A549 (cell line): ENCODE results near the gene MMP25. TPM values are rescaled to one million over a fixed set of nuclear protein-coding genes. Genes with fewer than 3 reads are reported as not detected.
A peak's percentile ranks its signal among the peaks of the same experiment; 100 is the strongest.

Source experiments
- ATAC-seq, 2 experiments: fragments of 200-7000 bp in 1 of 2; fragments of >200 bp in 1 of 2; cut with Nextera tagmentation in 1 of 2; cut with Tn5 transposase in 1 of 2; 3 replicates each; pipeline versions ENCODE4 v1.8.0 to v1.9.1; 2018 to 2020; ENCODE audit warnings: mild to moderate bottlenecking in 1 of 2, moderate library complexity in 1 of 2
- CTCF ChIA-PET: fragments of 300-600 bp; sonication (Branson Sonifier 250); formaldehyde crosslinking; extraction: SDS; loops from one replicate; lab custom pipeline; 2021; ENCODE audit warnings: antibody characterized with exemption, inconsistent platforms; lab: Yijun Ruan, JAX
- POLR2A ChIA-PET: fragments of 350-600 bp; formaldehyde crosslinking; extraction: SDS; loops from one replicate; lab custom pipeline; 2021; ENCODE audit warnings: antibody characterized with exemption, inconsistent platforms; lab: Yijun Ruan, JAX
- DNase-seq, 2 experiments: peaks; one replicate each; pipeline versions ENCODE4 v3.0.0 to v3.0.0-alpha.2; 2011 to 2016; ENCODE audit warnings: low read depth in 1 of 2, low spot score in 1 of 2
- FAIRE-seq: peaks from 2 replicates; lab custom pipeline; 2011; peaks lifted over from hg19 to GRCh38; lab: Jason Lieb, UNC
- H3K27ac ChIP-seq, 2 experiments: fragments of >200 bp; sonication (Bioruptor Twin); formaldehyde crosslinking; 3 replicates each; pipeline ENCODE4 v1.5.1; 2016 to 2017
- H3K4me1 ChIP-seq: fragments of >200 bp; sonication (Bioruptor Twin); formaldehyde crosslinking; 3 replicates; pipeline ENCODE4 v1.6.1; 2016
- H3K4me2 ChIP-seq: fragments of >200 bp; sonication (Bioruptor Twin); formaldehyde crosslinking; 3 replicates; pipeline ENCODE4 v1.6.1; 2016
- H3K4me3 ChIP-seq: fragments of >200 bp; sonication (Bioruptor Twin); formaldehyde crosslinking; 3 replicates; pipeline ENCODE4 v1.5.1; 2016
- H3K9me3 ChIP-seq: fragments of >200 bp; sonication (Bioruptor Twin); formaldehyde crosslinking; 3 replicates; pipeline ENCODE4 v1.6.1; 2016
- BHLHE40 ChIP-seq: IDR thresholded peaks from 2 replicates; pipeline ENCODE4 v1.6.1; 2012; ENCODE audit warnings: low read depth, low read length, inconsistent platforms
- CHD2 ChIP-seq: fragments of 150-350 bp; IDR thresholded peaks from 2 replicates; pipeline ENCODE4 v1.6.1; 2014; ENCODE audit warnings: low read length; ENCODE audit not compliant: partially characterized antibody
- FOSB ChIP-seq: fragments of 250-450 bp; sonication (Bioruptor Pico); IDR thresholded peaks from 2 replicates; pipeline ENCODE4 v1.5.0; 2020; ENCODE audit warnings: mild to moderate bottlenecking, moderate library complexity
- GATA3 ChIP-seq: IDR thresholded peaks from 2 replicates; pipeline ENCODE4 v1.6.1; 2012; ENCODE audit warnings: borderline replicate concordance
- HDAC2 ChIP-seq: fragments of 200-600 bp; sonication (generic); IDR thresholded peaks from 2 replicates; pipeline ENCODE4 v1.6.1; 2016
- HOXA7 ChIP-seq: fragments of 250-450 bp; sonication (Bioruptor Pico); IDR thresholded peaks from 2 replicates; pipeline ENCODE4 v1.5.0; 2020; ENCODE audit warnings: mild to moderate bottlenecking, moderate library complexity
- KDM5A ChIP-seq: fragments of 200-600 bp; sonication (generic); IDR thresholded peaks from 2 replicates; pipeline ENCODE4 v1.6.1; 2016; ENCODE audit warnings: antibody characterized with exemption, mild to moderate bottlenecking
- MYC ChIP-seq: IDR thresholded peaks from 2 replicates; pipeline ENCODE4 v1.6.1; 2012; ENCODE audit warnings: mild to moderate bottlenecking, inconsistent platforms, low read length, improper control_type of control experiment, borderline replicate concordance
- NFE2L2 ChIP-seq: fragments of 150-350 bp; conservative IDR thresholded peaks from 2 replicates; pipeline ENCODE4 v1.6.1; 2014; ENCODE audit warnings: low read length
- POLR2A ChIP-seq: IDR thresholded peaks from 2 replicates; pipeline ENCODE4 v1.6.1; 2012; ENCODE audit warnings: mild to moderate bottlenecking, low read length
- RAD21 ChIP-seq, 2 experiments: fragments of >200 bp in 1 of 2; sonication (Bioruptor Twin) in 1 of 2; formaldehyde crosslinking in 1 of 2; IDR thresholded peaks in 1 of 2; conservative IDR thresholded peaks in 1 of 2; 2 replicates in 1 of 2; 3 replicates in 1 of 2; pipeline ENCODE4 v1.6.1; 2012 to 2018; ENCODE audit warnings: inconsistent platforms in 1 of 2
- REST ChIP-seq: fragments of 200-600 bp; sonication (generic); IDR thresholded peaks from 2 replicates; pipeline ENCODE4 v1.6.1; 2016; ENCODE audit warnings: antibody characterized with exemption, mild to moderate bottlenecking, moderate library complexity
- SMC3 ChIP-seq: fragments of >200 bp; sonication (Bioruptor Twin); formaldehyde crosslinking; IDR thresholded peaks from 3 replicates; pipeline ENCODE4 v1.6.1; 2018; ENCODE audit warnings: inconsistent platforms
- ZFP36 ChIP-seq: fragments of 450-650 bp; IDR thresholded peaks from 2 replicates; pipeline ENCODE4 v1.6.1; 2014; ENCODE audit warnings: borderline replicate concordance; ENCODE audit not compliant: partially characterized antibody
- ZSCAN20 ChIP-seq: fragments of 250-450 bp; sonication (Bioruptor Pico); IDR thresholded peaks from 2 replicates; pipeline ENCODE4 v1.8.0; 2022; ENCODE audit warnings: mild to moderate bottlenecking, moderate library complexity
- WGBS: methylation state at CpG from one replicate; pipeline ENCODE4 v1.1.6; 2017; ENCODE audit errors: missing lambda C conversion rate; 5-methylcytosine and 5-hydroxymethylcytosine counted together
- polyA plus RNA-seq, 4 experiments: library from polyadenylated mRNA; depleted of rRNA in 3 of 4; stranded (reverse); fragments of >200 nt; fragmentation: RNase III in 1 of 4; extraction: RNeasy Plus Mini Kit Qiagen cat#74134 plus additional on column Dnase treatment in 1 of 4; gene quantifications; 2 replicates in 3 of 4; 3 replicates in 1 of 4; pipeline ENCODE4 v1.2.3, GENCODE V29; 2011 to 2017
- TF ChIP-seq, protein P1 (sequence below): fragments of >200 bp; sonication (Bioruptor Twin); formaldehyde crosslinking; IDR thresholded peaks from 3 replicates; pipeline ENCODE4 v1.6.1; 2016
- TF ChIP-seq, protein P2 (sequence below): fragments of >200 bp; sonication (Bioruptor Twin); formaldehyde crosslinking; IDR thresholded peaks from 3 replicates; pipeline ENCODE4 v1.5.1; 2016

Gene MMP25
- polyA plus RNA-seq, 2 of the 4 experiments (the other 2 are of a cell fraction), result 0.04 to 0.31 TPM

- no peak overlapping the region for H3K27ac ChIP-seq
- no peaks in the 10 kb centered on the region for H3K9me3 ChIP-seq
- POLR2A ChIA-PET, result interaction anchor here (0.6 kb wide), 1 partner anchor 21 kb away, joined by 5 read pairs; no protein-coding TSS in a partner anchor
- H3K4me2 ChIP-seq, result no peak overlapping the region
- H3K4me3 ChIP-seq, result no peak overlapping the region
- DNase-seq, result no peak
- FAIRE-seq, result no peak
- peak in 1 of 2 experiments; percentile 14; a peak in 2 of 6 replicates for ATAC-seq
- 80% methylated on average over 13 of the region's 14 CpGs for WGBS
- CTCF ChIA-PET, result interaction anchor here (0.9 to 4.1 kb wide), 8 partner anchors 9 to 55 kb away, joined by 3 to 29 read pairs (median 4); no protein-coding TSS in a partner anchor
- no peaks in the 10 kb centered on the region for H3K4me1 ChIP-seq
- TF ChIP-seq ZFP36 (no peak), CHD2 (no peak), MYC (no peak), KDM5A (no peak), HDAC2 (no peak), BHLHE40 (no peak), POLR2A (no peak), REST (no peak), HOXA7 (CRISPR knock-in tag) (no peak), GATA3 (no peak), NFE2L2 (no peak), ZSCAN20 (CRISPR knock-in tag) (no peak)
- TF ChIP-seq, protein P1, sequence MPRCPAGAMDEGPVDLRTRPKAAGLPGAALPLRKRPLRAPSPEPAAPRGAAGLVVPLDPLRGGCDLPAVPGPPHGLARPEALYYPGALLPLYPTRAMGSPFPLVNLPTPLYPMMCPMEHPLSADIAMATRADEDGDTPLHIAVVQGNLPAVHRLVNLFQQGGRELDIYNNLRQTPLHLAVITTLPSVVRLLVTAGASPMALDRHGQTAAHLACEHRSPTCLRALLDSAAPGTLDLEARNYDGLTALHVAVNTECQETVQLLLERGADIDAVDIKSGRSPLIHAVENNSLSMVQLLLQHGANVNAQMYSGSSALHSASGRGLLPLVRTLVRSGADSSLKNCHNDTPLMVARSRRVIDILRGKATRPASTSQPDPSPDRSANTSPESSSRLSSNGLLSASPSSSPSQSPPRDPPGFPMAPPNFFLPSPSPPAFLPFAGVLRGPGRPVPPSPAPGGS, result no peak
Observed at GRCh38 chr16:3086596-3087242, 40.4 kb downstream of the MMP25 start.

DNA sequence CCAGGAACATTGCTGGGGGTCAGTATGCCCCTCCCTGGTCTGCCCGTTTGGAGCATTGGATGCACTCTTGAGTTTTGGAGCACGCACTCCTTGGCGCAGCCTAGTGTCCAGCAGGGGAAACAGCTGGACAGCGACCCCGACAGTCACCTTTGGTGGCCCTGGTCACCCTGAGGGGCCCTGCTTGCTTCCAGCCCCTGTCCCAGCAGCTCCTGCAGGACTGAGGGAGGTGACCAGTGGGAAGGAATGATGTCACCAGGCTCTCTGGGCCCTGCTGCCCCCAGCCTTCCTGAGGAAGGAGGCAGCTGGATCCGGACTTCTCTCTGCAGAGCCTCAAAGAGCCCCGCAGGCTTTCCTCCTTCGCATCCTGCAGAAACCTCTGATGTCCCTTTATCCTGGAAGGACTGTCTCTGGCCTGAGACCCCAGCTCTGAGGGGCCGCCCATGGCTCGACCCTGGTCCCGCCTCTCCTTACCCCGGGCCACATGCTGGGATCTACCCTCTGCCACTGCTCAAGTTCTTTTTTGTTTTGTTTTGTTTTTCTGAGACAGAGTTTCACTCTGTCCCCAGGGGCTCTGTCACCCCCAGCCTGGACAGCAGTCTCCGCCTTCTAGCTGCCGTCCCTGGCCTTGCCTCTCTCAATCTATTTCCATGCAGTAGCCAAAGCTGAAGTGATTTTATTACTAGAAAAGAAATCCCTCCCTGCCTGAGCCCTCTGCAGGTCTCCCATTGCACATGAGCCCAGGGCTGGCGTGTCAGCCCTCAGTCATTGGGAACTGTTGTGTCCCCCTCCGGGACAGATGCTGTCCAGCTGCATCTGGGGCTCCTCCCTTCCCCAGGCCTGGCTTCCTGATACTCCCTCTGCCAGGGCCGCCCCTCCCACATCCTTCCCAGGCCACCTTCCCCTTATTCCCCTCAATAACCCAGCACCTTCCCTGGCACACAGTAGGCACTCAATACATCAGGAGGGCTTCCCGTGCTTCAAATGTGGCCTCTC is 41.2 kb downstream of the MMP25 start:
- FAIRE-seq, result no peak
- H3K4me2 ChIP-seq, result no peak overlapping the region
- DNase-seq, result peak in 1 of 2 experiments; percentile 26
- no peak overlapping the region for H3K4me3 ChIP-seq
- no peaks in the 10 kb centered on the region for H3K9me3 ChIP-seq
- ATAC-seq, result peak; percentile 64 to 75
- POLR2A ChIA-PET, result interaction anchor here (0.6 kb wide), 1 partner anchor 20 kb away, joined by 5 read pairs; no protein-coding TSS in a partner anchor
- H3K4me1 ChIP-seq, result no peaks in the 10 kb centered on the region
- CTCF ChIA-PET, result interaction anchor here (0.6 to 4.1 kb wide), 11 partner anchors 7 to 92 kb away, joined by 3 to 29 read pairs (median 4); no protein-coding TSS in a partner anchor
- 79% methylated on average over 16 of the region's 18 CpGs for WGBS
- 0 out of 5 replicates have a peak, but pooled peaks of 1 of the 2 experiments have one; percentile 6 for TF ChIP-seq RAD21 (conservative IDR thresholded peaks at IDR 0.05 in 1 of 2, IDR thresholded peaks at IDR 0.05 in 1 of 2)
- TF ChIP-seq, protein P2, sequence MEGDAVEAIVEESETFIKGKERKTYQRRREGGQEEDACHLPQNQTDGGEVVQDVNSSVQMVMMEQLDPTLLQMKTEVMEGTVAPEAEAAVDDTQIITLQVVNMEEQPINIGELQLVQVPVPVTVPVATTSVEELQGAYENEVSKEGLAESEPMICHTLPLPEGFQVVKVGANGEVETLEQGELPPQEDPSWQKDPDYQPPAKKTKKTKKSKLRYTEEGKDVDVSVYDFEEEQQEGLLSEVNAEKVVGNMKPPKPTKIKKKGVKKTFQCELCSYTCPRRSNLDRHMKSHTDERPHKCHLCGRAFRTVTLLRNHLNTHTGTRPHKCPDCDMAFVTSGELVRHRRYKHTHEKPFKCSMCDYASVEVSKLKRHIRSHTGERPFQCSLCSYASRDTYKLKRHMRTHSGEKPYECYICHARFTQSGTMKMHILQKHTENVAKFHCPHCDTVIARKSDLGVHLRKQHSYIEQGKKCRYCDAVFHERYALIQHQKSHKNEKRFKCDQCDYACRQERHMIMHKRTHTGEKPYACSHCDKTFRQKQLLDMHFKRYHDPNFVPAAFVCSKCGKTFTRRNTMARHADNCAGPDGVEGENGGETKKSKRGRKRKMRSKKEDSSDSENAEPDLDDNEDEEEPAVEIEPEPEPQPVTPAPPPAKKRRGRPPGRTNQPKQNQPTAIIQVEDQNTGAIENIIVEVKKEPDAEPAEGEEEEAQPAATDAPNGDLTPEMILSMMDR, result peak; percentile 14; the same call in 1 of the 3 replicates
- no peak for TF ChIP-seq NFE2L2
- TF ChIP-seq POLR2A, result no peak
- TF ChIP-seq SMC3, result 0 out of 3 replicates have a peak, but pooled peaks have one; percentile 9
- 0 out of 2 replicates have a peak, but pooled peaks have one; percentile 25 for TF ChIP-seq REST
- TF ChIP-seq FOSB, result no peak
- no peak overlapping the region for H3K27ac ChIP-seq
